ENCODE data around the gene GOLGA2. TPM values are rescaled to one million over a fixed set of nuclear protein-coding genes. Genes with fewer than 3 reads are reported as not detected.

GOLGA2 gene
- total RNA-seq, 2 donors from 2014 or later = 53.2 to 138 TPM

DNA sequence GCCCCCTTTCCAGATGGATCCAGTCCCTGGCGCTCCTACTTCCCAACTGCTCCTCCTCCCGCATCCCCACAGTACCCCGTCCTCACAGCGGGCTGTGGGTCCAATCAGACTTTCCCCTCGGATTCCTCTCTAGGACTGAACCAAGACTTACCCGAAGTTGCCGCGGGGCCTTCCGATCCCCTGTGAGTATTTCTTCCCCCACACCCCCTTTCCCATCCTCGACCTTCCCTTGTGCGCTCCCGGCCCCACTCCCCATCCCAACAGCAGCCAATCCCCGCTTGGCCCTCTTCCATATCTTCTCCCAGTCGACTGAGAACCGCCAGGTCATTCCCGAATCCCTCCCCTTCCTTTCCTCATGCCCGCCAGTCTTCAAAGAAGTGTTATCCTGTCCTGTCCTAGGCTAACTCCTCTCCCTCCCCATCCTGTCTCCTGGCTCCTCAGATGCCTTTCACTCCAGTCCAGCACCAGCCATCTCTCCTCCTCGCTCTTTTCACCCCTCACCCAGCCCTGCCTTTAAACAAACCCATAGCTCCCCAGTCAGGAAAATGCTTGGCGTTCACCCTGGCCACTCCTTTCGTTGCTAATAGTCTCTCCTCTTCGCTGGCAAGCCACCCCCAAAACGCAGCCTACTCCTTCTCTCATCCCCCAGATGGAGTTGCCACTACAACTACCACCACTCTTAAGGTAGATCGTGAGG lies 915 bp upstream of the GOLGA2 start:
- Histone ChIP-seq H3K4me1 (peaks cover 28% of the 10 kb centered on the region), H3K9me3 (no peaks in the 10 kb centered on the region), H3K27me3 (no peaks in the 10 kb centered on the region), H3K27ac (peak overlapping the region; percentile 18 to 76 (median 64)), H3K4me3 (peak overlapping the region; percentile 25 to 47), H3K36me3 (replicated peaks in 1 of 2; ENCODE audit: insufficient read depth in 1 of 2, low read depth in 2 of 2) (no peaks in the 10 kb centered on the region)
- ATAC-seq = peak; percentile 4
- intact Hi-C loops (cut with DNase I) = no loop called here
- no peak for TF ChIP-seq POLR2A (IDR thresholded peaks at IDR 0.05)
- TF ChIP-seq CTCF (IDR thresholded peaks at IDR 0.05) = no peak
- 7 to 10% methylated on average over 23 of the region's 23 CpGs for WGBS, 2 donors
- peak; percentile 18 to 35 (median 30) for DNase-seq

DNA sequence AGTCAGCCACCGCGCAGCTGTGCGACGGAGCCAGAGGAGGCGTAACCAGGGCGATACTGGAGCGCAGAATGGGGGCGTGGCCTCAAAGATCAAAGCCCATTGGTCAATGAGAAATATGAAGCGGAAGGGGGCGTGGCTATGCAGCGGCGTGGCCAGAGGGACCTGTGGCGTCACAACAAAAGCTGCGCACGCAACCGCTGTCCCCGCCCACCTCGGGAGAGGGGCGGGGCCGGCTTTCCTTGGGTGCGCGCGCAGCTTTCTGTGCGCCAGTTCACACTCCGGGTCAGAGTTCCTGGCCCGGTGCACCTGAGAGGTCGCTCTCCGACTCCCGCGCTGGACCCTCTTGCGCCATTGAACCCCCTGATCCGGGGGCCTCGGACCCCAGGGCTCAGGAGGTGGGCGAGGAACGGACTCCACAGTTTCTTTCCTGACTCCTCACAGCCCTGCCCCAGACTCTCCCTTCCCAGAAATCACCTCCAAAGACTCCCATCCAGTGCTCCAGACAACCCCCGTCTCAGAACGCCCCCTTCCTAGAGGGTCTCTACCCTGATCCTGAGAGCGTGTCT lies 284 bp upstream of the GOLGA2 start, which contains the start of gene SWI5:
Gene SWI5 (plus strand): TSS at position 269 of the 566 bp plus-strand sequence.
- H3K4me3 ChIP-seq = peak within 1 kb of the TSS; percentile 59 to 75
- ATAC-seq = peak; percentile 97
- peak within 1 kb of the TSS; percentile 65 to 86 (median 72) for H3K27ac ChIP-seq
- H3K36me3 ChIP-seq (replicated peaks in 1 of 2; ENCODE audit: insufficient read depth in 1 of 2, low read depth in 2 of 2) = peaks cover 0 to under 1% of the 10 kb centered on the region in 2 donors
- H3K27me3 ChIP-seq = no peaks in the 10 kb centered on the region
- TF ChIP-seq POLR2A (IDR thresholded peaks at IDR 0.05) (peak; percentile 67 to 97 (median 95)), CTCF (IDR thresholded peaks at IDR 0.05) (peak in 1 of 7 experiments; percentile 6)
- intact Hi-C loops (cut with DNase I) = no loop called here
- peaks cover 28% of the 10 kb centered on the region for H3K4me1 ChIP-seq
- DNase-seq = peak; percentile 100
- 0 to 1% methylated on average over 4 to 38 of the region's 38 CpGs for WGBS, 2 donors
- no peaks in the 10 kb centered on the region for H3K9me3 ChIP-seq

GRCh38 chr9:128274245-128274644 lies 1.6 kb downstream of the GOLGA2 start:
- intact Hi-C loops (cut with DNase I) = no loop called here

GRCh38 chr9:128271512-128271911 lies 4.3 kb downstream of the GOLGA2 start:
- H3K27me3 ChIP-seq = no peaks in the 10 kb centered on the region
- H3K27ac ChIP-seq = no peak overlapping the region
- H3K9me3 ChIP-seq = no peaks in the 10 kb centered on the region
- 72 to 77% methylated on average over 5 of the region's 5 CpGs for WGBS, 2 donors
- H3K36me3 ChIP-seq (replicated peaks in 1 of 2; ENCODE audit: insufficient read depth in 1 of 2, low read depth in 2 of 2) = peaks cover 0 to 6% of the 10 kb centered on the region in 2 donors
- TF ChIP-seq CTCF (IDR thresholded peaks at IDR 0.05) = no peak
- TF ChIP-seq POLR2A (IDR thresholded peaks at IDR 0.05) = no peak
- peaks cover 18% of the 10 kb centered on the region for H3K4me1 ChIP-seq
- intact Hi-C loops (cut with DNase I) = no loop called here
- no peak for ATAC-seq
- H3K4me3 ChIP-seq = no peak overlapping the region
- no peak for DNase-seq

More at GRCh38 chr9:128274245-128274644, 1.6 kb downstream of the GOLGA2 start:
- TF ChIP-seq CTCF (IDR thresholded peaks at IDR 0.05) (no peak), POLR2A (IDR thresholded peaks at IDR 0.05) (no peak)
- peak overlapping the region in 1 of 4 donors; percentile 86 for H3K27ac ChIP-seq
- H3K4me3 ChIP-seq = no peak overlapping the region
- H3K9me3 ChIP-seq = no peaks in the 10 kb centered on the region
- peaks cover 0 to 2% of the 10 kb centered on the region in 2 donors for H3K36me3 ChIP-seq (replicated peaks in 1 of 2; ENCODE audit: insufficient read depth in 1 of 2, low read depth in 2 of 2)
- DNase-seq (no peak), ATAC-seq (no peak)
- H3K4me1 ChIP-seq = peaks cover 28% of the 10 kb centered on the region
- WGBS, 2 donors = 49 to 54% methylated on average over 8 of the region's 8 CpGs
- H3K27me3 ChIP-seq = no peaks in the 10 kb centered on the region

All from body of pancreas (tissue), 4 donors.